PC-9 (cell line): ENCODE results near the gene AHCYL2. TPM values are rescaled to one million over a fixed set of nuclear protein-coding genes. Genes with fewer than 3 reads are reported as not detected.

Experiments
- BruUV-seq: library from RNA; stranded (reverse); fragments of 400-500 nt; replicated peaks from 2 replicates; lab custom pipeline; 2021; lab: Mats Ljungman, UMichigan
- CTCF ChIA-PET: fragments of 300-600 bp; sonication (Branson Sonifier 250); formaldehyde crosslinking; loops from one replicate; lab custom pipeline; 2022; ENCODE audit warnings: antibody characterized with exemption; lab: Charles Lee
- POLR2A ChIA-PET: fragments of 300-600 bp; sonication (Branson Sonifier 250); formaldehyde crosslinking; loops from one replicate; lab custom pipeline; 2022; ENCODE audit warnings: antibody characterized with exemption; ENCODE audit not compliant: unreplicated experiment; lab: Charles Lee
- DNase-seq, 2 experiments: peaks; one replicate each; pipeline versions ENCODE4 v3.0.0 to v3.0.0-alpha.2; 2015 to 2022; ENCODE audit warnings: mixed read lengths in 1 of 2
- H2AFZ ChIP-seq: fragments of 200-600 bp; sonication (generic); 2 replicates; pipeline ENCODE4 v1.8.1; 2017; ENCODE audit warnings: antibody characterized with exemption
- H3F3A ChIP-seq: fragments of 200-600 bp; sonication (generic); 2 replicates; pipeline ENCODE4 v1.8.1; 2017; ENCODE audit warnings: antibody characterized with exemption, mild to moderate bottlenecking, low read depth; ENCODE audit not compliant: insufficient read depth
- H3K27ac ChIP-seq: fragments of 200-600 bp; sonication (generic); 2 replicates; pipeline ENCODE4 v1.6.1; 2016; ENCODE audit warnings: mixed run types
- H3K27me3 ChIP-seq: fragments of 200-600 bp; sonication (generic); 2 replicates; pipeline ENCODE4 v1.6.1; 2016; ENCODE audit warnings: low read depth, mixed run types; ENCODE audit not compliant: insufficient read depth
- H3K36me3 ChIP-seq: fragments of 200-600 bp; sonication (generic); 2 replicates; pipeline ENCODE4 v1.6.1; 2016; ENCODE audit warnings: low read depth, mixed run types
- H3K4me1 ChIP-seq: fragments of 200-600 bp; sonication (generic); replicated peaks from 2 replicates; pipeline ENCODE4 v1.6.1; 2016; ENCODE audit warnings: mixed run types; ENCODE audit not compliant: insufficient read depth
- H3K4me2 ChIP-seq: fragments of 200-600 bp; sonication (generic); 2 replicates; pipeline ENCODE4 v1.6.1; 2017; ENCODE audit warnings: mixed run types
- H3K4me3 ChIP-seq: fragments of 200-600 bp; sonication (generic); 2 replicates; pipeline ENCODE4 v1.6.1; 2016; ENCODE audit warnings: mixed run types
- H3K79me2 ChIP-seq: fragments of 200-600 bp; sonication (generic); 2 replicates; pipeline ENCODE4 v1.6.1; 2017; ENCODE audit warnings: low read depth, mixed run types
- H3K9me2 ChIP-seq: fragments of 200-600 bp; sonication (generic); 2 replicates; pipeline ENCODE4 v1.8.1; 2017; ENCODE audit warnings: mild to moderate bottlenecking; ENCODE audit not compliant: insufficient read depth
- H3K9me3 ChIP-seq: fragments of 200-600 bp; sonication (generic); 2 replicates; pipeline ENCODE4 v1.8.1; 2016; ENCODE audit warnings: low read depth; ENCODE audit not compliant: insufficient read depth
- H4K20me1 ChIP-seq: fragments of 200-600 bp; sonication (generic); 2 replicates; pipeline ENCODE4 v1.8.1; 2017; ENCODE audit not compliant: insufficient read depth
- EZH2 ChIP-seq: fragments of 200-600 bp; sonication (generic); IDR thresholded peaks from 2 replicates; pipeline ENCODE4 v1.8.0; 2017; ENCODE audit warnings: antibody characterized with exemption, low read depth
- intact Hi-C: fragments of 100-400 bp; cut with micrococcal nuclease; formaldehyde crosslinking; loops from one replicate; pipeline ENCODE4 v1.10.0; 2022; ENCODE audit not compliant: unreplicated experiment
- total RNA-seq: library from RNA; stranded (reverse); gene quantifications from 2 replicates; pipeline ENCODE4 v1.2.3, GENCODE V29; 2021
- TF ChIP-seq, protein P1 (sequence below): fragments of 200-600 bp; sonication (generic); conservative IDR thresholded peaks from 2 replicates; pipeline ENCODE4 v1.6.1; 2017; ENCODE audit warnings: mixed run types, antibody characterized with exemption, mild to moderate bottlenecking, moderate library complexity

The AHCYL2 gene
- total RNA-seq, 1 experiment from 2014 or later = 15.7 TPM

DNA sequence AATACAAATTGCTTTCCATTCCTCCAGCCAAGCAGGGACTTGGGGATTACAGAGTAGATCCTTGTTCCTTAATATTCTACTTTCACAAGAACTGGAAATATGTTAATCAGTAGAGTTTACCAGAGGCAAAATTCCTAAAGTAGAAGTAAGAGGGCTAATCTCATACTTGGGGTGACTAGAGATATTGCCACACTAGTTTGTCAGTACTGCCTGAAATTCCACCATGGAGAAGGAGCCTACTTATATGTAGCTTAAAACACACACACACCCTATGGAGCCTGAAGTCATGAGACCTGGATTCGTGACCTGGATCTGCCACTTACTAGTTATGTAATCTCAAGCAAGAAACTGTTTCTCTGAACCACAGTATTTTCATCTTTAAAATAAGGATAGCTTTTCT, 243.3 kb downstream of the AHCYL2 start:
- no peaks in the 10 kb centered on the region for H4K20me1 ChIP-seq
- no peaks in the 10 kb centered on the region for H3K79me2 ChIP-seq
- intact Hi-C loops = no loop called here
- peaks cover 45% of the 10 kb centered on the region for H3K4me1 ChIP-seq
- peaks cover 50% of the 10 kb centered on the region for H3K36me3 ChIP-seq
- POLR2A ChIA-PET = no interaction called here
- H3K9me3 ChIP-seq = no peaks in the 10 kb centered on the region
- TF ChIP-seq, protein P1, sequence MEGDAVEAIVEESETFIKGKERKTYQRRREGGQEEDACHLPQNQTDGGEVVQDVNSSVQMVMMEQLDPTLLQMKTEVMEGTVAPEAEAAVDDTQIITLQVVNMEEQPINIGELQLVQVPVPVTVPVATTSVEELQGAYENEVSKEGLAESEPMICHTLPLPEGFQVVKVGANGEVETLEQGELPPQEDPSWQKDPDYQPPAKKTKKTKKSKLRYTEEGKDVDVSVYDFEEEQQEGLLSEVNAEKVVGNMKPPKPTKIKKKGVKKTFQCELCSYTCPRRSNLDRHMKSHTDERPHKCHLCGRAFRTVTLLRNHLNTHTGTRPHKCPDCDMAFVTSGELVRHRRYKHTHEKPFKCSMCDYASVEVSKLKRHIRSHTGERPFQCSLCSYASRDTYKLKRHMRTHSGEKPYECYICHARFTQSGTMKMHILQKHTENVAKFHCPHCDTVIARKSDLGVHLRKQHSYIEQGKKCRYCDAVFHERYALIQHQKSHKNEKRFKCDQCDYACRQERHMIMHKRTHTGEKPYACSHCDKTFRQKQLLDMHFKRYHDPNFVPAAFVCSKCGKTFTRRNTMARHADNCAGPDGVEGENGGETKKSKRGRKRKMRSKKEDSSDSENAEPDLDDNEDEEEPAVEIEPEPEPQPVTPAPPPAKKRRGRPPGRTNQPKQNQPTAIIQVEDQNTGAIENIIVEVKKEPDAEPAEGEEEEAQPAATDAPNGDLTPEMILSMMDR = no peak
- H3K27me3 ChIP-seq = no peaks in the 10 kb centered on the region
- H3K4me3 ChIP-seq = no peak overlapping the region
- peak in 1 of 2 experiments; percentile 92 for DNase-seq
- H3F3A ChIP-seq = peaks cover 33% of the 10 kb centered on the region
- H3K4me2 ChIP-seq = peak overlapping the region; percentile 24
- CTCF ChIA-PET = interaction anchor here (1.0 kb wide), 1 partner anchor 249 kb away, joined by 3 read pairs; no protein-coding TSS in a partner anchor
- no peak overlapping the region for H2AFZ ChIP-seq
- H3K27ac ChIP-seq = peak overlapping the region; percentile 80
- BruUV-seq = no TSS peak
- no peaks in the 10 kb centered on the region for H3K9me2 ChIP-seq

DNA sequence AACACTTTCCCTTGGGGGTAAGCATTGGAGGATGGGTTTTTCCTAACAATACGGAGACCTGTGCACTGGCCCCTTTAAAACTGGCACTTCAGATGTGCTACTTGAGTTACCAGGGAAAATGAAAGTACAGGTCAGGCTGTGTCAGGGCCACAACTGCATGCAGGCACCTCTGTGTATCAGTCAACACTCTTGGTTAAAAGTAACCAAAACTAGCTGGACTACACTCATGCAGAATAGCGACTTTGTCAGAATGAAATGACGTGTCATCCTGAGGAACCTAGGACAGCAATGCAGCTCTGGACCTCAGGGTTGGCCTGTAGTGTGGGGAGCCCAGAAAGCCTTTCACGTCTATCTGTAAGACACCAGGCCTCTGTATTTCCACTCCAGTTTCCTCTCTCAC, 243.7 kb downstream of the AHCYL2 start:
- Histone ChIP-seq H3F3A (peaks cover 33% of the 10 kb centered on the region), H3K79me2 (no peaks in the 10 kb centered on the region), H3K4me3 (no peak overlapping the region), H4K20me1 (no peaks in the 10 kb centered on the region), H3K9me3 (no peaks in the 10 kb centered on the region), H3K36me3 (peaks cover 50% of the 10 kb centered on the region), H3K27me3 (no peaks in the 10 kb centered on the region), H3K9me2 (no peaks in the 10 kb centered on the region), H3K4me2 (no peak overlapping the region), H2AFZ (no peak overlapping the region), H3K27ac (peak overlapping the region; percentile 80), H3K4me1 (peaks cover 45% of the 10 kb centered on the region)
- no peak for DNase-seq
- intact Hi-C loops = no loop called here
- ChIA-PET CTCF (interaction anchor here (5.3 kb wide), 1 partner anchor 101 kb away, joined by 29 read pairs; no protein-coding TSS in a partner anchor), POLR2A (no interaction called here)
- no TSS peak for BruUV-seq
- no peak for TF ChIP-seq EZH2
- TF ChIP-seq, protein P1 = no peak

DNA sequence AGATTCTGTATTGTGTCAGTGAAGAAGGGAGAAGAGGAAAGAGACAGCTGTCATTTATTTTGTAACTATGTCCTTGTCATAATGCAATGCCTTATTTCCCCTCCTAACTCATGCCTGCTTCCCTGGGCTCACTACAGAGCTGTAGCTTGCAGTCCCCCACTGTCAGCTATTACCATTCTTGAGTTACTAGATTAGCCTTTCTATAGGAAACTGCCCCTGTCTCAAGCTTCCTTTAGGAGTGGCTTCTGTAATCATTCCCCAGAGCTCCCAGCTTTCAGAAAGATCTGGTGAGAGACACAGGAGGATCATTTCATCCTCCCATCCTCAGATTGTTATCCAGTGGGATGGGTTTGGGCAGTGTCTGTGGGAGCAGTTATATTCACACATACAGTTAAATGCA, 245.1 kb downstream of the AHCYL2 start:
- CTCF ChIA-PET = interaction anchor here (0.5 to 5.3 kb wide), 3 partner anchors 66 to 102 kb away, joined by 3 to 29 read pairs (median 3); no protein-coding TSS in a partner anchor
- no peak overlapping the region for H3K4me2 ChIP-seq
- POLR2A ChIA-PET = no interaction called here
- H2AFZ ChIP-seq = no peak overlapping the region
- no peak for DNase-seq
- no peaks in the 10 kb centered on the region for H3K27me3 ChIP-seq
- H3K9me3 ChIP-seq = no peaks in the 10 kb centered on the region
- BruUV-seq = no TSS peak
- no peaks in the 10 kb centered on the region for H4K20me1 ChIP-seq
- H3K27ac ChIP-seq = peak overlapping the region; percentile 80; the same call in 1 of the 2 replicates
- H3K79me2 ChIP-seq = no peaks in the 10 kb centered on the region
- H3K4me1 ChIP-seq = peaks cover 45% of the 10 kb centered on the region
- no peak overlapping the region for H3K4me3 ChIP-seq
- H3F3A ChIP-seq = peaks cover 33% of the 10 kb centered on the region
- TF ChIP-seq, protein P1 = no peak
- no peak for TF ChIP-seq EZH2
- H3K9me2 ChIP-seq = no peaks in the 10 kb centered on the region
- intact Hi-C loops = no loop called here
- peaks cover 42% of the 10 kb centered on the region for H3K36me3 ChIP-seq
